Activated T-cell treated with anti-CD3 and anti-CD28 coated beads, Interleukin-2, amount 50 U/mL, for 24 hours (primary cell): ENCODE data around the gene OBSCN.
A peak's percentile ranks its signal among the peaks of the same experiment; 100 is the strongest.

ENCODE experiments used
- DNase-seq: peaks from one replicate; pipeline ENCODE4 v3.0.0-alpha.2; 2020
- H3K27ac Mint-ChIP-seq: 2 replicates; pipeline ENCODE4 v1.8.0; 2020; ENCODE audit warnings: mild to moderate bottlenecking, mixed read lengths
- H3K27me3 Mint-ChIP-seq: 2 replicates; pipeline ENCODE4 v1.8.0; 2020; ENCODE audit warnings: mixed read lengths
- H3K36me3 Mint-ChIP-seq: 2 replicates; pipeline ENCODE4 v1.8.0; 2020; ENCODE audit warnings: low read depth, mixed read lengths
- H3K4me1 Mint-ChIP-seq: 2 replicates; pipeline ENCODE4 v1.8.0; 2020; ENCODE audit warnings: low read depth, mixed read lengths
- H3K4me3 Mint-ChIP-seq: 2 replicates; pipeline ENCODE4 v1.8.0; 2020; ENCODE audit warnings: mild to moderate bottlenecking, moderate library complexity, mixed read lengths
- H3K9me3 Mint-ChIP-seq: 2 replicates; pipeline ENCODE4 v1.8.0; 2020; ENCODE audit warnings: mixed read lengths

The OBSCN gene

DNA sequence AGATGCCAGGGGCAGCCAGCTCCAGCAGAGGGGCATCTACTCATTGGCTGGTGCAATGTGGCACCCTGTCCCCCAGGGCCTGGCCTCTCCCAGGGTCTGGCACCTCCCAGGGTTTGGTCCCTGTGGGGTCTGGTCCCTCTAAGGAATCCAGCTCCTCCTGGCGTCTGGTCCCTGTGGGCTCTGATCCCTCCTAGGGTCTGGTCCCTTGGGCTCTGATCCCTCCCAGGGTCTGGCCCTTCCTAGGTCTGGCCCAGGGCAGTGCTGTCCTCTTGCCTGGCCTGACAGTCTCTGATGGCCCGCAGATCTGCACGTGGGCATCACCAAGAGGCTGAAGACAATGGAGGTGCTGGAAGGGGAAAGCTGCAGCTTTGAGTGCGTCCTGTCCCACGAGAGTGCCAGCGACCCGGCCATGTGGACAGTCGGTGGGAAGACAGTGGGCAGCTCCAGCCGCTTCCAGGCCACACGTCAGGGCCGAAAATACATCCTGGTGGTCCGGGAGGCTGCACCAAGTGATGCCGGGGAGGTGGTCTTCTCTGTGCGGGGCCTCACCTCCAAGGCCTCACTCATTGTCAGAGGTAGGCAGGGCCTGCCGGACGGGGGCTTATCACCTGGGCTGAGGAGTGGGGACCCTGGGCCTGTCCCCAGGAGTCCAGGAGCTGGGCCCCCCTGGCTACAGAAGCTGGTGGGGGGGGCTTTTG lies 73.9 kb downstream of the OBSCN start:
- no peak overlapping the region for H3K27ac Mint-ChIP-seq
- no peak overlapping the region for H3K4me3 Mint-ChIP-seq
- H3K27me3 Mint-ChIP-seq, result no peaks in the 10 kb centered on the region
- H3K9me3 Mint-ChIP-seq, result no peaks in the 10 kb centered on the region
- no peak for DNase-seq
- peaks cover 41% of the 10 kb centered on the region for H3K36me3 Mint-ChIP-seq
- H3K4me1 Mint-ChIP-seq, result no peaks in the 10 kb centered on the region

DNA sequence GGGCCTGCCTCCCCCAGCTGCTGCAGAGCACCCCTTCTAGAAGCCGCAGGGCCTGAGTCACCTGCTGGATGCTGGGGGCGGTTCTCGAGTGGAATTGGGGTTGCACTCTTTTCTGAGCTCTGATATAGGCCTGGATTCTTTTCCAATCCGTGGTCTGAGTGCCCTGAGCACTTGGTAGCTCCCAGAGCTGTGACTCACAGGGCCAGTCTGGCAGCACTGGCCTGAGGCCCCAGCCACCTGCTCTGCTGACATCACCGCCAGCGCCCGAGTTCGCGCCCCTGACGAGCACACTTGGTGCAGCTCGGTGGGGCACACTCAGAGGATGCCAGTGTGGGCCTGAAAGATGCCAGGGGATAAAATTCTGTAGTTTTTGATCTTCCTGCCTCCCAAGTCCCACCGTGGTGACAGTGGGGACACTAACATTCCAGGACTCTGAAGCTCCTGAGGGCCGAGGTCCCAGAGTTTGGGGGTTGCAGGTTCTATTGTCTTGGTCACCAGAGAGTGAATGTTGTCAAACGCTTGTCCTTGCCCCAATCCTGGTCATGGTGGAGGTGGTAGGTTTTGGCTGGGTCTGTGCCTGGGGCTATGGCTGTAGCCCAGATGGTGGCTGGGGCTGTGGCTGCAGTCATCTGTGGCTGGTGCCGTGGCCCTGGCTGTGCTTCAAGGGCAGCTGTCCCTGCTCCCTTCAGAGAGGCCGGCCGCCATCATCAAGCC lies 74.6 kb downstream of the OBSCN start:
- no peaks in the 10 kb centered on the region for H3K27me3 Mint-ChIP-seq
- H3K9me3 Mint-ChIP-seq, result no peaks in the 10 kb centered on the region
- H3K27ac Mint-ChIP-seq, result no peak overlapping the region
- H3K4me3 Mint-ChIP-seq, result no peak overlapping the region
- H3K4me1 Mint-ChIP-seq, result no peaks in the 10 kb centered on the region
- H3K36me3 Mint-ChIP-seq, result peaks cover 44% of the 10 kb centered on the region
- DNase-seq, result no peak

GRCh38 chr1:228283043-228283371 lies 75.2 kb downstream of the OBSCN start:
- H3K36me3 Mint-ChIP-seq, result peaks cover 43% of the 10 kb centered on the region
- H3K4me1 Mint-ChIP-seq, result no peaks in the 10 kb centered on the region
- H3K4me3 Mint-ChIP-seq, result no peak overlapping the region
- no peaks in the 10 kb centered on the region for H3K9me3 Mint-ChIP-seq
- no peak for DNase-seq
- H3K27ac Mint-ChIP-seq, result no peak overlapping the region
- H3K27me3 Mint-ChIP-seq, result no peaks in the 10 kb centered on the region

GRCh38 chr1:228283476-228284147 lies 75.8 kb downstream of the OBSCN start:
- Mint-ChIP-seq H3K27me3 (no peaks in the 10 kb centered on the region), H3K27ac (no peak overlapping the region)
- DNase-seq, result no peak

DNA sequence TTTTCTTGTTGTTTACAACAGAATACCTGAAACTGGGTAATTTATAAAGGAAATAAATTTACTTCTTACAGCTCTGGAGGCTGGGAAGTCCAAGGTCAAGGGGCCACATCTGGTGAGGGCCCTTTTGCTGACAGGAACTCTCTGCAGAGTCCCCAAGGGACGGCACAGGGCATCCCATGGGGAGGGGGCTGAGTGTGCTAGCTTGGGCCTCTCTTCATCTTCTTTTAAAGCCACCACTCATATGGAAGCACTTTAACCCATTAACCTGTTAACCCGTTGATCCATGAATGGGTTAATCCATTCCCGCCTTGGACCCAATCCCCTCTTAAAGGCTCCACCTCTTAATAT lies 76.3 kb downstream of the OBSCN start:
- Mint-ChIP-seq H3K4me3 (no peak overlapping the region), H3K27ac (no peak overlapping the region), H3K9me3 (no peaks in the 10 kb centered on the region), H3K27me3 (no peaks in the 10 kb centered on the region), H3K4me1 (no peaks in the 10 kb centered on the region), H3K36me3 (peaks cover 45% of the 10 kb centered on the region)
- DNase-seq, result no peak

More at GRCh38 chr1:228283476-228284147, 75.8 kb downstream of the OBSCN start:
- H3K36me3 Mint-ChIP-seq, result peaks cover 47% of the 10 kb centered on the region
- no peak overlapping the region for H3K4me3 Mint-ChIP-seq
- H3K4me1 Mint-ChIP-seq, result no peaks in the 10 kb centered on the region
- H3K9me3 Mint-ChIP-seq, result no peaks in the 10 kb centered on the region

DNA sequence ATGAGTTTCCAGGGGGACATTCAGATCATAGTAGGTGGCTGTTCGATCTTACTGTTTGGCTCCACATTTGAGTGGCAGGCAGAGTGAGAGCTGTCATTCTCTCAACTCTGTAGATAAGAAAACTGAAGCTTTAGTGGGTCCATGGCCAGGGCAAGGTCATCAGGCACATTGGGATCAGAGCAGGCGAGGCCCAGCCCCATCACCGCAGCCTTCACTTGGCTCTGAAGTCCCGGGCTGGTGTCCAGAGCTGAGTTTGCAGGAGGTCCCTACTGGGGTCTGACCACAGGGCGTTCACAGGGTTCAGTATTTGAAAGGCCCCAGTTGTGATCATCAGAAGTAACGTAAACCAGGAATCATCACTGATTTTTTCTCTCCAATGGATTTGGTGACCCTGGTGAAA lies 76.7 kb downstream of the OBSCN start:
- Mint-ChIP-seq H3K4me1 (no peaks in the 10 kb centered on the region), H3K27ac (no peak overlapping the region), H3K36me3 (peaks cover 44% of the 10 kb centered on the region), H3K9me3 (no peaks in the 10 kb centered on the region), H3K4me3 (no peak overlapping the region), H3K27me3 (no peaks in the 10 kb centered on the region)
- DNase-seq, result no peak

- H3K36me3 Mint-ChIP-seq, result peaks cover 36% of the 10 kb centered on the region
- no peak for DNase-seq
- H3K27me3 Mint-ChIP-seq, result no peaks in the 10 kb centered on the region
- H3K9me3 Mint-ChIP-seq, result no peaks in the 10 kb centered on the region
- no peak overlapping the region for H3K4me3 Mint-ChIP-seq
- no peaks in the 10 kb centered on the region for H3K4me1 Mint-ChIP-seq
- no peak overlapping the region for H3K27ac Mint-ChIP-seq
Observed at GRCh38 chr1:228285661-228286504, 78.0 kb downstream of the OBSCN start.

- Mint-ChIP-seq H3K9me3 (no peaks in the 10 kb centered on the region), H3K27ac (no peak overlapping the region), H3K27me3 (no peaks in the 10 kb centered on the region), H3K4me1 (no peaks in the 10 kb centered on the region), H3K36me3 (peaks cover 36% of the 10 kb centered on the region), H3K4me3 (no peak overlapping the region)
- DNase-seq, result peak; percentile 16
Observed at GRCh38 chr1:228286505-228287417, 78.9 kb downstream of the OBSCN start.

DNA sequence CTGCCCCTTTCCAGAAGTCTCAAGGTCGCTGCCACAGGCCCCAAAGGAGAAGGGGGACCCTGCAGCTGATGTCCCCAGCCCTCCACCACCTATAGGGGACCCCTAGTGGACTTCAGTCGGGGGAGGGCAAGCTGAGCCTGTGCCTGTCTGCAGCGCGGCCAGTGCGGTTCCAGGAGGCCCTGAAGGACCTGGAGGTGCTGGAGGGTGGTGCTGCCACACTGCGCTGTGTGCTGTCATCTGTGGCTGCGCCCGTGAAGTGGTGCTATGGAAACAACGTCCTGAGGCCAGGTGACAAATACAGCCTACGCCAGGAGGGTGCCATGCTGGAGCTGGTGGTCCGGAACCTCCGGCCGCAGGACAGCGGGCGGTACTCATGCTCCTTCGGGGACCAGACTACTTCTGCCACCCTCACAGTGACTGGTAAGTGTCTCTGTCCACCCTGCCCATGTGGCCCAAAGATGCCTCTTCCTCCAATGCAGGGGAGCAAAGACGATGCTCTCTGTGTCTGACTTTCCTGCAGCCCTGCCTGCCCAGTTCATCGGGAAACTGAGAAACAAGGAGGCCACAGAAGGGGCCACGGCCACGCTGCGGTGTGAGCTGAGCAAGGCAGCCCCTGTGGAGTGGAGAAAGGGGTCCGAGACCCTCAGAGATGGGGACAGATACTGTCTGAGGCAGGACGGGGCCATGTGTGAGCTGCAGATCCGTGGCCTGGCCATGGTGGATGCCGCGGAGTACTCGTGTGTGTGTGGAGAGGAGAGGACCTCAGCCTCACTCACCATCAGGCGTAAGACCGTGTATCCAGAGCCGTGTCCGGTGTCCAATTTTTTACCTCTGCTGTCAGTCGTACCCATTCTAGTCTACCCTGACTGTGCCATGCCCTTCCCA lies 79.9 kb downstream of the OBSCN start:
- Mint-ChIP-seq H3K9me3 (no peaks in the 10 kb centered on the region), H3K36me3 (peaks cover 30% of the 10 kb centered on the region), H3K27ac (no peak overlapping the region), H3K4me3 (no peak overlapping the region), H3K4me1 (no peaks in the 10 kb centered on the region), H3K27me3 (no peaks in the 10 kb centered on the region)
- DNase-seq, result peak; percentile 17

DNA sequence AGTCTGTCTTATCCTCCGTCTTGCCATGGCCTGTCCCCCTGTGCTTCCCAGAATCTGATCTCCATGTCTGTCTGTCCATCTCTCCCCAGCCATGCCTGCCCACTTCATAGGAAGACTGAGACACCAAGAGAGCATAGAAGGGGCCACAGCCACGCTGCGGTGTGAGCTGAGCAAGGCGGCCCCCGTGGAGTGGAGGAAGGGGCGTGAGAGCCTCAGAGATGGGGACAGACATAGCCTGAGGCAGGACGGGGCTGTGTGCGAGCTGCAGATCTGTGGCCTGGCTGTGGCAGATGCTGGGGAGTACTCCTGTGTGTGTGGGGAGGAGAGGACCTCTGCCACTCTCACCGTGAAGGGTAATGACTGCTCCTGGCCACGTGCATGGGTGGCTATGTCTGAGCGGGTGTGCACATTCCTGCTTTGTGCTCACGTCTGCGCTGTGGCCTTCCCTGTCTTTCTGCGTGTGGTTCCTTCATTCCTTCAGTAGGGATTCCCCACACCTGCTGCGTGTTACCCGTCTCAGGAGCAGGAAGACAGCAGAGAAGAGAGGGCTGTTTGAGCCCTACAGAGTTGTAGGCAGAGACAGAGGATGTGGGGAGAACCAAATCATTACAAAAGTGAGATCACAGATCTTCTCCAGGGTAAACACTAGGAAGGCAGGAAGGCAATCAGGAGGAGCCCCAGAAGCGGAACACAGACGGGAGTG lies 80.8 kb downstream of the OBSCN start:
- H3K36me3 Mint-ChIP-seq, result peaks cover 26% of the 10 kb centered on the region
- no peak overlapping the region for H3K4me3 Mint-ChIP-seq
- no peaks in the 10 kb centered on the region for H3K27me3 Mint-ChIP-seq
- H3K9me3 Mint-ChIP-seq, result no peaks in the 10 kb centered on the region
- peak overlapping the region; percentile 60 for H3K27ac Mint-ChIP-seq
- DNase-seq, result peak; percentile 19
- no peaks in the 10 kb centered on the region for H3K4me1 Mint-ChIP-seq

GRCh38 chr1:228289239-228289849 lies 81.5 kb downstream of the OBSCN start:
- Mint-ChIP-seq H3K27ac (peak overlapping the region; percentile 60), H3K9me3 (no peaks in the 10 kb centered on the region), H3K4me1 (no peaks in the 10 kb centered on the region), H3K36me3 (peaks cover 25% of the 10 kb centered on the region), H3K27me3 (no peaks in the 10 kb centered on the region), H3K4me3 (no peak overlapping the region)
- peak; percentile 20 for DNase-seq
